Measurements from ENCODE around the gene EHD2. TPM values are rescaled to one million over a fixed set of nuclear protein-coding genes. Genes with fewer than 3 reads are reported as not detected.

EHD2 gene
- total RNA-seq, 1 experiment from 2014 or later, result 60.5 TPM

DNA sequence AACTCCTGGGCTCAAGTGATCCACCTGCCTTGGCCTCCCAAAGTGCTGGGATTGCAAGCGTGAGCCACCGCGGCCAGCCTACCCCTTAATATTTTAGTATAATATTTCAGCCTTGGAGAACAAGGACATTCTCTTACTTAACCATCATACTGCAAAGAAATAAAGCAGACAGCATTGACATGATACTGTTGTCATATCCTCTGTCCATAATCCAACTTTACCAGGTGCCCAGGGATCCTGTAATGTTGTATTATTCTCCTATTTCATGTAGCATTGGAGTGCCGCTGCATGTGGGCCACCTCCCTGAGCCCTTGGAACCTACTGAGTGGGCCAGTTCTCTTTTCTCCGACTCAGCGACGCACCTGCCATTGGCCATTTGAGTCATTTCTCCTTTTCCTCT is 21.4 kb upstream of the EHD2 start:
- TF ChIP-seq CBX3 (IDR thresholded peaks at IDR 0.05; ENCODE audit: low read depth) (no peak), SIN3A (IDR thresholded peaks at IDR 0.05; ENCODE audit: low read depth) (no peak), ELF1 (IDR thresholded peaks at IDR 0.05; ENCODE audit: borderline replicate concordance, low read depth) (no peak)
- Histone ChIP-seq H4K20me1 (ENCODE audit: insufficient read depth) (no peaks in the 10 kb centered on the region), H3K36me3 (ENCODE audit: control insufficient read depth in 1 of 2, insufficient read depth in 2 of 2, low read length in 2 of 2) (no peaks in the 10 kb centered on the region), H3K9me3 (ENCODE audit: control insufficient read depth in 1 of 2, insufficient read depth in 1 of 2, low read depth in 1 of 2, low read length in 2 of 2) (no peaks in the 10 kb centered on the region), H3K9ac (ENCODE audit: low read length) (no peak overlapping the region), H3K4me1 (ENCODE audit: control insufficient read depth in 1 of 2, insufficient read depth in 2 of 2, low read length in 2 of 2) (no peaks in the 10 kb centered on the region), H3K79me2 (ENCODE audit: insufficient read depth, low read length) (no peaks in the 10 kb centered on the region), H3K27ac (ENCODE audit: low read depth, low read length) (no peak overlapping the region), H3K4me2 (ENCODE audit: low read length) (no peak overlapping the region), H3K4me3 (replicated peaks in 1 of 2; ENCODE audit: low read depth in 1 of 2, low read length in 2 of 2) (no peak overlapping the region), H3K27me3 (ENCODE audit: insufficient read depth, low read length) (no peaks in the 10 kb centered on the region), H3K9me2 (ENCODE audit: insufficient read depth) (no peaks in the 10 kb centered on the region), H2AFZ (ENCODE audit: low read depth, low read length, poor library complexity, severe bottlenecking) (no peak overlapping the region)
- intact Hi-C loops (cut with micrococcal nuclease), result loop anchor here (10.0 kb wide), 1 partner anchor 397 kb away; no protein-coding TSS in a partner anchor
- no TSS peak for BruUV-seq (replicated peaks)
- RAD21 ChIA-PET (ENCODE audit: low non-redundant PET in 1 of 2, low total read pairs in 2 of 2, uncharacterized antibody in 2 of 2, unreplicated experiment in 2 of 2), result no interaction called here
- CTCF ChIA-PET, result no interaction called here
- POLR2A ChIA-PET, result no interaction called here
- DNase-seq (ENCODE audit: low read depth, low spot score) (no peak), ATAC-seq (no peak)

DNA sequence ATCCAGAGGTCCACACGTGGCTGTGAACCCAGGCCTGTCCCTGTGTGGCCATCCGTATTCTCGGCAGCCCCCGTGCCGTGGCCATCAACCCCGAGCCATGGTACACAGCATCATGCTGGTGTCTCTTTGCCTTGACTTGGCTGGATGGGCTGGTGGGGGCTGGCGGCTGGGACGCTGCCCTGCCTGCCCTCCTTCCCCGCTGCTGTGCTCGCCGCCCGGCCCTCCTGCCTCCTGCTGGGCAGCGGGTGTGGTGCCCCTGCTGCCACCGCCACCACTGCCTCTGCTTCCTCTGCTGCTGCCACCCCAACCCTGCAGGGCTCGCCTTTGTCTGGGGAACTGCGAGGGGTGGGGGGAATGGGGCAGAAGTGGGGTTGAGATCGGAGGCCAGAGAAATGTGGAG is 19.7 kb upstream of the EHD2 start:
- Histone ChIP-seq H3K27ac (ENCODE audit: low read depth, low read length) (no peak overlapping the region), H3K9ac (ENCODE audit: low read length) (no peak overlapping the region), H3K4me2 (ENCODE audit: low read length) (no peak overlapping the region), H3K79me2 (ENCODE audit: insufficient read depth, low read length) (no peaks in the 10 kb centered on the region), H3K36me3 (ENCODE audit: control insufficient read depth in 1 of 2, insufficient read depth in 2 of 2, low read length in 2 of 2) (no peaks in the 10 kb centered on the region; a peak in 1 of 4 replicates), H4K20me1 (ENCODE audit: insufficient read depth) (no peaks in the 10 kb centered on the region), H3K27me3 (ENCODE audit: insufficient read depth, low read length) (no peaks in the 10 kb centered on the region), H3K9me3 (ENCODE audit: control insufficient read depth in 1 of 2, insufficient read depth in 1 of 2, low read depth in 1 of 2, low read length in 2 of 2) (no peaks in the 10 kb centered on the region), H3K4me1 (ENCODE audit: control insufficient read depth in 1 of 2, insufficient read depth in 2 of 2, low read length in 2 of 2) (peaks cover 3 to 6% of the 10 kb centered on the region in 2 experiments; a peak in 3 of 4 replicates), H3K9me2 (ENCODE audit: insufficient read depth) (no peaks in the 10 kb centered on the region), H3K4me3 (replicated peaks in 1 of 2; ENCODE audit: low read depth in 1 of 2, low read length in 2 of 2) (no peak overlapping the region), H2AFZ (ENCODE audit: low read depth, low read length, poor library complexity, severe bottlenecking) (no peak overlapping the region)
- intact Hi-C loops (cut with micrococcal nuclease), result loop anchor here (10.0 kb wide), 1 partner anchor 399 kb away; no protein-coding TSS in a partner anchor
- ATAC-seq (no peak), DNase-seq (ENCODE audit: low read depth, low spot score) (no peak)
- TF ChIP-seq ELF1 (IDR thresholded peaks at IDR 0.05; ENCODE audit: borderline replicate concordance, low read depth), result no peak
- TF ChIP-seq, protein P1, sequence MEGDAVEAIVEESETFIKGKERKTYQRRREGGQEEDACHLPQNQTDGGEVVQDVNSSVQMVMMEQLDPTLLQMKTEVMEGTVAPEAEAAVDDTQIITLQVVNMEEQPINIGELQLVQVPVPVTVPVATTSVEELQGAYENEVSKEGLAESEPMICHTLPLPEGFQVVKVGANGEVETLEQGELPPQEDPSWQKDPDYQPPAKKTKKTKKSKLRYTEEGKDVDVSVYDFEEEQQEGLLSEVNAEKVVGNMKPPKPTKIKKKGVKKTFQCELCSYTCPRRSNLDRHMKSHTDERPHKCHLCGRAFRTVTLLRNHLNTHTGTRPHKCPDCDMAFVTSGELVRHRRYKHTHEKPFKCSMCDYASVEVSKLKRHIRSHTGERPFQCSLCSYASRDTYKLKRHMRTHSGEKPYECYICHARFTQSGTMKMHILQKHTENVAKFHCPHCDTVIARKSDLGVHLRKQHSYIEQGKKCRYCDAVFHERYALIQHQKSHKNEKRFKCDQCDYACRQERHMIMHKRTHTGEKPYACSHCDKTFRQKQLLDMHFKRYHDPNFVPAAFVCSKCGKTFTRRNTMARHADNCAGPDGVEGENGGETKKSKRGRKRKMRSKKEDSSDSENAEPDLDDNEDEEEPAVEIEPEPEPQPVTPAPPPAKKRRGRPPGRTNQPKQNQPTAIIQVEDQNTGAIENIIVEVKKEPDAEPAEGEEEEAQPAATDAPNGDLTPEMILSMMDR (IDR thresholded peaks at IDR 0.05 in 2 of 3, conservative IDR thresholded peaks at IDR 0.05 in 1 of 3; ENCODE audit: borderline replicate concordance in 1 of 3, insufficient read depth in 1 of 3, low read depth in 2 of 3, low read length in 2 of 3), result peak in 2 of 3 experiments; percentile 4 to 31; a peak in 2 of 6 replicates
- ChIA-PET CTCF (no interaction called here), POLR2A (no interaction called here), RAD21 (ENCODE audit: low non-redundant PET in 1 of 2, low total read pairs in 2 of 2, uncharacterized antibody in 2 of 2, unreplicated experiment in 2 of 2) (no interaction called here)
- BruUV-seq (replicated peaks), result no TSS peak

Data from HCT116 (cell line).